ENCODE measurements around the gene LINGO4.
"Not testable (repeated sequence)": the region's sequence is repeated elsewhere in the genome, so short reads cannot be mapped to it uniquely, and the experiment has no call there.

LINGO4 gene

GRCh38 chr1:151782741-151783140 is 22.5 kb downstream of the LINGO4 start:
- Mint-ChIP-seq H3K4me1 (no peaks in the 10 kb centered on the region), H3K27ac (ENCODE audit: low read depth) (no peak overlapping the region), H3K27me3 (no peaks in the 10 kb centered on the region), H3K4me3 (no peak overlapping the region), H3K9me3 (no peaks in the 10 kb centered on the region), H3K36me3 (ENCODE audit: insufficient read depth) (peaks cover 26% of the 10 kb centered on the region)
- DNase-seq (ENCODE audit: low spot score in 2 of 2) (no peak), ATAC-seq (replicated peaks; ENCODE audit: extremely low read depth, poor library complexity, severe bottlenecking) (no peak)

- not testable (repeated sequence) for H3K9me3 Mint-ChIP-seq; H3K4me1 Mint-ChIP-seq; DNase-seq (ENCODE audit: low spot score in 2 of 2); ATAC-seq (replicated peaks; ENCODE audit: extremely low read depth, poor library complexity, severe bottlenecking); H3K27me3 Mint-ChIP-seq; H3K27ac Mint-ChIP-seq (ENCODE audit: low read depth); H3K4me3 Mint-ChIP-seq
- peaks cover 28% of the 10 kb centered on the region for H3K36me3 Mint-ChIP-seq (ENCODE audit: insufficient read depth)
Observed at GRCh38 chr1:151782026-151782425, 23.2 kb downstream of the LINGO4 start.

GRCh38 chr1:151780736-151781135 is 24.5 kb downstream of the LINGO4 start:
- H3K36me3 Mint-ChIP-seq (ENCODE audit: insufficient read depth) = peaks cover 31% of the 10 kb centered on the region
- ATAC-seq (replicated peaks; ENCODE audit: extremely low read depth, poor library complexity, severe bottlenecking); H3K9me3 Mint-ChIP-seq; H3K27ac Mint-ChIP-seq (ENCODE audit: low read depth); H3K4me1 Mint-ChIP-seq; H3K4me3 Mint-ChIP-seq; H3K27me3 Mint-ChIP-seq; DNase-seq (ENCODE audit: low spot score in 2 of 2): not testable (repeated sequence)

GRCh38 chr1:151779852-151780251 is 25.4 kb downstream of the LINGO4 start:
- ATAC-seq (replicated peaks; ENCODE audit: extremely low read depth, poor library complexity, severe bottlenecking) (no peak), DNase-seq (ENCODE audit: low spot score in 2 of 2) (no peak)
- H3K4me3 Mint-ChIP-seq = no peak overlapping the region
- peaks cover 39% of the 10 kb centered on the region for H3K36me3 Mint-ChIP-seq (ENCODE audit: insufficient read depth)
- no peak overlapping the region for H3K27ac Mint-ChIP-seq (ENCODE audit: low read depth)
- H3K4me1 Mint-ChIP-seq = no peaks in the 10 kb centered on the region
- H3K9me3 Mint-ChIP-seq = no peaks in the 10 kb centered on the region
- H3K27me3 Mint-ChIP-seq = no peaks in the 10 kb centered on the region

GRCh38 chr1:151777317-151777716 is 27.9 kb downstream of the LINGO4 start:
- Mint-ChIP-seq H3K4me1 (no peaks in the 10 kb centered on the region), H3K9me3 (no peaks in the 10 kb centered on the region), H3K27ac (ENCODE audit: low read depth) (no peak overlapping the region), H3K4me3 (no peak overlapping the region), H3K36me3 (ENCODE audit: insufficient read depth) (peaks cover 42% of the 10 kb centered on the region), H3K27me3 (no peaks in the 10 kb centered on the region)
- no peak for ATAC-seq (replicated peaks; ENCODE audit: extremely low read depth, poor library complexity, severe bottlenecking)
- no peak for DNase-seq (ENCODE audit: low spot score in 2 of 2)

- H3K9me3 Mint-ChIP-seq = no peaks in the 10 kb centered on the region
- no peaks in the 10 kb centered on the region for H3K27me3 Mint-ChIP-seq
- H3K4me1 Mint-ChIP-seq = no peaks in the 10 kb centered on the region
- no peak overlapping the region for H3K27ac Mint-ChIP-seq (ENCODE audit: low read depth)
- ATAC-seq (replicated peaks; ENCODE audit: extremely low read depth, poor library complexity, severe bottlenecking) (no peak), DNase-seq (ENCODE audit: low spot score in 2 of 2) (no peak)
- no peak overlapping the region for H3K4me3 Mint-ChIP-seq
- H3K36me3 Mint-ChIP-seq (ENCODE audit: insufficient read depth) = peaks cover 41% of the 10 kb centered on the region
Observed at GRCh38 chr1:151776665-151777062, 28.6 kb downstream of the LINGO4 start.

GRCh38 chr1:151775894-151776664 is 29.1 kb downstream of the LINGO4 start:
- no peaks in the 10 kb centered on the region for H3K4me1 Mint-ChIP-seq
- DNase-seq (ENCODE audit: low spot score in 2 of 2) (no peak), ATAC-seq (replicated peaks; ENCODE audit: extremely low read depth, poor library complexity, severe bottlenecking) (no peak)
- H3K27ac Mint-ChIP-seq (ENCODE audit: low read depth) = no peak overlapping the region
- no peaks in the 10 kb centered on the region for H3K9me3 Mint-ChIP-seq
- no peak overlapping the region for H3K4me3 Mint-ChIP-seq
- H3K36me3 Mint-ChIP-seq (ENCODE audit: insufficient read depth) = peaks cover 37% of the 10 kb centered on the region
- no peaks in the 10 kb centered on the region for H3K27me3 Mint-ChIP-seq

GRCh38 chr1:151774256-151774922 is 30.8 kb downstream of the LINGO4 start:
- Mint-ChIP-seq H3K4me1 (no peaks in the 10 kb centered on the region), H3K27ac (ENCODE audit: low read depth) (no peak overlapping the region), H3K36me3 (ENCODE audit: insufficient read depth) (peaks cover 27% of the 10 kb centered on the region), H3K27me3 (no peaks in the 10 kb centered on the region), H3K9me3 (no peaks in the 10 kb centered on the region), H3K4me3 (no peak overlapping the region)
- ATAC-seq (replicated peaks; ENCODE audit: extremely low read depth, poor library complexity, severe bottlenecking) (no peak), DNase-seq (ENCODE audit: low spot score in 2 of 2) (no peak)

GRCh38 chr1:151773702-151774101 is 31.5 kb downstream of the LINGO4 start:
- Mint-ChIP-seq H3K27me3 (no peaks in the 10 kb centered on the region), H3K4me3 (no peak overlapping the region), H3K4me1 (no peaks in the 10 kb centered on the region), H3K27ac (ENCODE audit: low read depth) (no peak overlapping the region), H3K36me3 (ENCODE audit: insufficient read depth) (peaks cover 21% of the 10 kb centered on the region), H3K9me3 (no peaks in the 10 kb centered on the region)
- ATAC-seq (replicated peaks; ENCODE audit: extremely low read depth, poor library complexity, severe bottlenecking) (no peak), DNase-seq (ENCODE audit: low spot score in 2 of 2) (no peak)

- not testable (repeated sequence) for H3K4me1 Mint-ChIP-seq; H3K27ac Mint-ChIP-seq (ENCODE audit: low read depth); ATAC-seq (replicated peaks; ENCODE audit: extremely low read depth, poor library complexity, severe bottlenecking); H3K9me3 Mint-ChIP-seq; H3K27me3 Mint-ChIP-seq; H3K4me3 Mint-ChIP-seq; H3K36me3 Mint-ChIP-seq (ENCODE audit: insufficient read depth); DNase-seq (ENCODE audit: low spot score in 2 of 2)
Observed at GRCh38 chr1:151769270-151769669, 35.9 kb downstream of the LINGO4 start.

- H3K4me1 Mint-ChIP-seq = peaks cover 11% of the 10 kb centered on the region
- not testable (repeated sequence) for H3K36me3 Mint-ChIP-seq (ENCODE audit: insufficient read depth); H3K9me3 Mint-ChIP-seq; ATAC-seq (replicated peaks; ENCODE audit: extremely low read depth, poor library complexity, severe bottlenecking); H3K27me3 Mint-ChIP-seq; H3K27ac Mint-ChIP-seq (ENCODE audit: low read depth); DNase-seq (ENCODE audit: low spot score in 2 of 2); H3K4me3 Mint-ChIP-seq
Observed at GRCh38 chr1:151768351-151769066, 36.7 kb downstream of the LINGO4 start.

- DNase-seq (ENCODE audit: low spot score in 2 of 2) = no peak
- Mint-ChIP-seq H3K4me3 (peak overlapping the region; percentile 91), H3K36me3 (ENCODE audit: insufficient read depth) (peaks cover 43% of the 10 kb centered on the region), H3K9me3 (no peaks in the 10 kb centered on the region), H3K4me1 (peaks cover 25% of the 10 kb centered on the region), H3K27me3 (no peaks in the 10 kb centered on the region), H3K27ac (ENCODE audit: low read depth) (peak overlapping the region; percentile 98)
- peak; percentile 3 for ATAC-seq (replicated peaks; ENCODE audit: extremely low read depth, poor library complexity, severe bottlenecking)
Observed at GRCh38 chr1:151763990-151764389, 41.2 kb downstream of the LINGO4 start.

All from central memory CD8-positive, alpha-beta T cell (primary cell).